Gastrocnemius medialis (tissue), 4 donors: ENCODE measurements around the gene PCYT2. TPM values are rescaled to one million over a fixed set of nuclear protein-coding genes. Genes with fewer than 3 reads are reported as not detected.
A peak's percentile ranks its signal among the peaks of the same experiment; 100 is the strongest.

Source experiments
- ATAC-seq, 2 donors: fragments of 150-250 bp; one replicate each; pipeline ENCODE4 v1.9.1; 2016
- DNase-seq, 2 donors: peaks; one replicate each; pipeline ENCODE4 v3.0.0-alpha.2; 2019
- H3K27ac ChIP-seq, 4 donors: fragments of 200-600 bp; sonication (generic); 1 replicate in 1 of 4; 2 replicates in 3 of 4; pipeline ENCODE4 v1.5.1; 2016 to 2018; ENCODE audit warnings: mild to moderate bottlenecking in 2 of 4, moderate library complexity in 1 of 4
- H3K27me3 ChIP-seq, 3 donors: fragments of 200-600 bp; sonication (generic) in 2 of 3; 1 replicate in 1 of 3; 2 replicates in 2 of 3; pipeline versions ENCODE4 v1.5.1 to v1.6.0; 2016 to 2019; ENCODE audit warnings: mild to moderate bottlenecking in 1 of 3, moderate library complexity in 1 of 3
- H3K36me3 ChIP-seq, 2 donors: fragments of 200-600 bp; sonication (generic) in 1 of 2; one replicate each; pipeline ENCODE4 v1.5.1; 2017 to 2018
- H3K4me1 ChIP-seq, 2 donors: fragments of 200-600 bp; sonication (generic) in 1 of 2; one replicate each; pipeline ENCODE4 v1.5.1; 2016 to 2017; ENCODE audit warnings: mild to moderate bottlenecking in 2 of 2
- H3K4me3 ChIP-seq, 4 donors: fragments of 200-600 bp; sonication (generic) in 3 of 4; 1 replicate in 1 of 4; 2 replicates in 3 of 4; pipeline ENCODE4 v1.5.1; 2016 to 2019; ENCODE audit warnings: mild to moderate bottlenecking in 2 of 4
- H3K9me3 ChIP-seq, 3 donors: fragments of 200-600 bp; sonication (generic) in 2 of 3; 1 replicate in 1 of 3; 2 replicates in 2 of 3; pipeline ENCODE4 v1.5.1; 2016 to 2019
- CTCF ChIP-seq, 5 experiments: fragments of 450-650 bp in 3 of 5; fragments of 200-600 bp in 2 of 5; sonication (generic) in 2 of 5; IDR thresholded peaks in 4 of 5; conservative IDR thresholded peaks in 1 of 5; 1 replicate in 4 of 5; 2 replicates in 1 of 5; pipeline ENCODE4 v1.5.1; 2016 to 2019; ENCODE audit warnings: antibody characterized with exemption in 5 of 5, mild to moderate bottlenecking in 3 of 5, moderate library complexity in 3 of 5
- POLR2A ChIP-seq, 2 donors: fragments of 450-650 bp; IDR thresholded peaks; one replicate each; pipeline ENCODE4 v1.6.1; 2017; ENCODE audit warnings: antibody characterized with exemption in 2 of 2, mild to moderate bottlenecking in 2 of 2, moderate library complexity in 2 of 2
- in situ Hi-C, 4 donors: fragments of 200-750 bp; cut with MboI; loops; one replicate each; pipeline versions ENCODE4 v1.15.0 to v1.8.0; 2017; ENCODE audit warnings: low sequenced_read_pairs in 4 of 4
- intact Hi-C: fragments of 100-400 bp; cut with DNase I; formaldehyde crosslinking; loops from one replicate; pipeline ENCODE4 v1.15.1; 2023; ENCODE audit warnings: low total_unique reads
- total RNA-seq, 4 donors: library from RNA; depleted of rRNA; stranded (reverse); fragments of >200 nt; gene quantifications; one replicate each; pipeline versions ENCODE4 v1.1.0 to v1.2.3, GENCODE V29; 2016

The PCYT2 gene
- total RNA-seq, 4 donors from 2014 or later = 22.6 to 44.8 (median 37.1) TPM

GRCh38 chr17:81888105-81888987 lies 22.9 kb downstream of the PCYT2 start:
- TF ChIP-seq CTCF (IDR thresholded peaks at IDR 0.05 in 4 of 5, conservative IDR thresholded peaks at IDR 0.05 in 1 of 5) = no peak
- TF ChIP-seq POLR2A (IDR thresholded peaks at IDR 0.05) = no peak
- DNase-seq = no peak
- no peaks in the 10 kb centered on the region for H3K9me3 ChIP-seq
- in situ Hi-C loops (no loop called here), intact Hi-C loops (no loop called here)
- ATAC-seq = no peak
- peaks cover 0 to 36% of the 10 kb centered on the region in 2 donors for H3K36me3 ChIP-seq
- H3K27ac ChIP-seq = peak overlapping the region; percentile 92 to 98 (median 97)
- H3K4me1 ChIP-seq = peaks cover 44 to 51% of the 10 kb centered on the region in 2 donors
- H3K27me3 ChIP-seq = no peaks in the 10 kb centered on the region
- no peak overlapping the region for H3K4me3 ChIP-seq

- Histone ChIP-seq H3K27me3 (no peaks in the 10 kb centered on the region), H3K9me3 (no peaks in the 10 kb centered on the region), H3K4me1 (peaks cover 36 to 41% of the 10 kb centered on the region in 2 donors), H3K27ac (peak overlapping the region; percentile 92 to 98 (median 97)), H3K36me3 (peaks cover 0 to 53% of the 10 kb centered on the region in 2 donors), H3K4me3 (no peak overlapping the region)
- intact Hi-C loops = loop anchor here (1.0 to 2.0 kb wide), 3 partner anchors 15 to 45 kb away; partner anchors contain the start of genes ARHGDIA and MAFG
- in situ Hi-C loops = no loop called here
- peak; percentile 93 to 97 for DNase-seq
- TF ChIP-seq POLR2A (IDR thresholded peaks at IDR 0.05) (peak; percentile 29 to 31), CTCF (IDR thresholded peaks at IDR 0.05 in 4 of 5, conservative IDR thresholded peaks at IDR 0.05 in 1 of 5) (no peak)
- ATAC-seq = peak; percentile 96
Measured at GRCh38 chr17:81885869-81886548, 25.2 kb downstream of the PCYT2 start.

- peak overlapping the region; percentile 92 to 98 (median 97) for H3K27ac ChIP-seq
- DNase-seq = peak in 1 of 2 donors; percentile 43
- H3K4me1 ChIP-seq = peaks cover 33 to 39% of the 10 kb centered on the region in 2 donors
- H3K36me3 ChIP-seq = peaks cover 0 to 56% of the 10 kb centered on the region in 2 donors
- H3K4me3 ChIP-seq = no peak overlapping the region
- H3K9me3 ChIP-seq = no peaks in the 10 kb centered on the region
- no peak for TF ChIP-seq CTCF (IDR thresholded peaks at IDR 0.05 in 4 of 5, conservative IDR thresholded peaks at IDR 0.05 in 1 of 5)
- peak; percentile 3 to 28 for ATAC-seq
- intact Hi-C loops = no loop called here
- in situ Hi-C loops = no loop called here
- no peaks in the 10 kb centered on the region for H3K27me3 ChIP-seq
Measured at GRCh38 chr17:81885454-81885853, 25.7 kb downstream of the PCYT2 start.

GRCh38 chr17:81884968-81885367 lies 26.2 kb downstream of the PCYT2 start:
- in situ Hi-C loops = no loop called here
- H3K4me3 ChIP-seq = no peak overlapping the region
- ATAC-seq = no peak
- peaks cover 28 to 34% of the 10 kb centered on the region in 2 donors for H3K4me1 ChIP-seq
- H3K36me3 ChIP-seq = peaks cover 0 to 56% of the 10 kb centered on the region in 2 donors
- TF ChIP-seq POLR2A (IDR thresholded peaks at IDR 0.05) = no peak
- no peak for TF ChIP-seq CTCF (IDR thresholded peaks at IDR 0.05 in 4 of 5, conservative IDR thresholded peaks at IDR 0.05 in 1 of 5)
- no peaks in the 10 kb centered on the region for H3K9me3 ChIP-seq
- intact Hi-C loops = no loop called here
- DNase-seq = peak in 1 of 2 donors; percentile 13
- H3K27ac ChIP-seq = peak overlapping the region; percentile 92 to 98 (median 97)
- no peaks in the 10 kb centered on the region for H3K27me3 ChIP-seq
